ENCODE results near the gene AP4S1.

DNA sequence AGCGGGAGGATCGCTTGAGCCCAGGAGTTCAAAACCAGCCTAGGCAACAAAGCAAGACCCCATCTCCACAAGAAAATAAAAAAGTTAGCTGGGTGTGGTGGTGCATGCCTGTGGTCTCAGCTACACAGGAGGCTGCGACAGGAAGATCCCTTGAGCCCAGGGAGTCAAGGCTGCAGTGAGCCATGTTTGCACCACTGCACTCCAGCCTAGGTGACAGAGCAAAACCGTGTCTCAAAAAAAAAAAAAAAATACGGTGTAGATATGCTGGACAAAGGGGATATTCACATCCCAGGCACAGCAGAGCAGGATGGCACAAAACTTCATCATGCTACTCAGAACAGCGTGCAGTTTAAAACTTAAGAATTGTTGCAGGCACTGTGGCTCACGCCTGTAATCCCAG is 25.6 kb downstream of the AP4S1 start:
- TF ChIP-seq, protein P1, sequence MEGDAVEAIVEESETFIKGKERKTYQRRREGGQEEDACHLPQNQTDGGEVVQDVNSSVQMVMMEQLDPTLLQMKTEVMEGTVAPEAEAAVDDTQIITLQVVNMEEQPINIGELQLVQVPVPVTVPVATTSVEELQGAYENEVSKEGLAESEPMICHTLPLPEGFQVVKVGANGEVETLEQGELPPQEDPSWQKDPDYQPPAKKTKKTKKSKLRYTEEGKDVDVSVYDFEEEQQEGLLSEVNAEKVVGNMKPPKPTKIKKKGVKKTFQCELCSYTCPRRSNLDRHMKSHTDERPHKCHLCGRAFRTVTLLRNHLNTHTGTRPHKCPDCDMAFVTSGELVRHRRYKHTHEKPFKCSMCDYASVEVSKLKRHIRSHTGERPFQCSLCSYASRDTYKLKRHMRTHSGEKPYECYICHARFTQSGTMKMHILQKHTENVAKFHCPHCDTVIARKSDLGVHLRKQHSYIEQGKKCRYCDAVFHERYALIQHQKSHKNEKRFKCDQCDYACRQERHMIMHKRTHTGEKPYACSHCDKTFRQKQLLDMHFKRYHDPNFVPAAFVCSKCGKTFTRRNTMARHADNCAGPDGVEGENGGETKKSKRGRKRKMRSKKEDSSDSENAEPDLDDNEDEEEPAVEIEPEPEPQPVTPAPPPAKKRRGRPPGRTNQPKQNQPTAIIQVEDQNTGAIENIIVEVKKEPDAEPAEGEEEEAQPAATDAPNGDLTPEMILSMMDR (IDR thresholded peaks at IDR 0.05): no peak
- no peak for TF ChIP-seq ZFX (IDR thresholded peaks at IDR 0.05; ENCODE audit: borderline replicate concordance)

Measured in 22Rv1 (cell line).